HCT116 (cell line): ENCODE results near the gene DYNLRB1.

ENCODE experiments used
- POLR2AphosphoS5 ChIP-seq: IDR thresholded peaks from 2 replicates; pipeline ENCODE4 v1.6.1; 2011; ENCODE audit warnings: mild to moderate bottlenecking, low read depth, low read length, moderate library complexity
- SRF ChIP-seq: IDR thresholded peaks from 2 replicates; pipeline ENCODE4 v1.6.1; 2012; ENCODE audit warnings: low read depth
- TF ChIP-seq, protein P1 (sequence below), 3 experiments: fragments of 200-600 bp in 1 of 3; sonication (generic) in 1 of 3; IDR thresholded peaks in 2 of 3; conservative IDR thresholded peaks in 1 of 3; 2 replicates each; pipeline ENCODE4 v1.5.1; 2012 to 2017; ENCODE audit warnings: low read depth in 2 of 3, low read length in 2 of 3, antibody characterized with exemption in 1 of 3, borderline replicate concordance in 1 of 3, control low read depth in 1 of 3, mild to moderate bottlenecking in 1 of 3, mixed read lengths in 1 of 3, mixed run types in 1 of 3, moderate library complexity in 1 of 3; ENCODE audit not compliant: insufficient read depth in 1 of 3

DNA sequence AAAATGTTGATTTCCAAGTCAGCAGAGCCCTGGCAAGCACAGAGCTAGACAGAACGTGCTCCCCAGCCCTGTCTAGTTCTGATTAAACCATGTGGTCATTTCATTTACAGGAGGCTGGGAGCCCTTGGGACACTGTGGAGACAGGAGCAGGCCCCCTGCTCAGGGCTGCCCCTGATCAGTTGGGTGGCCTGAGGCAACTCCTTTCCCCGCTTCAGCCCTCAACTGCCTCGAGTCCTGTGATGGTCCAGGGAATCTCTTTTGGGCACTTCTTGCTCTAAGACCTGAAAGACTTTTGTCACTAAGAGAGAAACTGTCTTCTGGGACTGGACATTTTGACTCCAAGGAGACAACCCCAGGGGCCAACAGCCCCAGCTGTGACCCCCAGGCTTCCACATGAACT is 13.5 kb downstream of the DYNLRB1 start:
- TF ChIP-seq, protein P1, sequence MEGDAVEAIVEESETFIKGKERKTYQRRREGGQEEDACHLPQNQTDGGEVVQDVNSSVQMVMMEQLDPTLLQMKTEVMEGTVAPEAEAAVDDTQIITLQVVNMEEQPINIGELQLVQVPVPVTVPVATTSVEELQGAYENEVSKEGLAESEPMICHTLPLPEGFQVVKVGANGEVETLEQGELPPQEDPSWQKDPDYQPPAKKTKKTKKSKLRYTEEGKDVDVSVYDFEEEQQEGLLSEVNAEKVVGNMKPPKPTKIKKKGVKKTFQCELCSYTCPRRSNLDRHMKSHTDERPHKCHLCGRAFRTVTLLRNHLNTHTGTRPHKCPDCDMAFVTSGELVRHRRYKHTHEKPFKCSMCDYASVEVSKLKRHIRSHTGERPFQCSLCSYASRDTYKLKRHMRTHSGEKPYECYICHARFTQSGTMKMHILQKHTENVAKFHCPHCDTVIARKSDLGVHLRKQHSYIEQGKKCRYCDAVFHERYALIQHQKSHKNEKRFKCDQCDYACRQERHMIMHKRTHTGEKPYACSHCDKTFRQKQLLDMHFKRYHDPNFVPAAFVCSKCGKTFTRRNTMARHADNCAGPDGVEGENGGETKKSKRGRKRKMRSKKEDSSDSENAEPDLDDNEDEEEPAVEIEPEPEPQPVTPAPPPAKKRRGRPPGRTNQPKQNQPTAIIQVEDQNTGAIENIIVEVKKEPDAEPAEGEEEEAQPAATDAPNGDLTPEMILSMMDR (IDR thresholded peaks at IDR 0.05 in 2 of 3, conservative IDR thresholded peaks at IDR 0.05 in 1 of 3; ENCODE audit: borderline replicate concordance in 1 of 3, insufficient read depth in 1 of 3, low read depth in 2 of 3, low read length in 2 of 3) = no peak
- TF ChIP-seq SRF (no peak), POLR2AphosphoS5 (no peak)
